Karpas-422 (cell line): ENCODE measurements around the gene FBXL7. TPM values are rescaled to one million over a fixed set of nuclear protein-coding genes. Genes with fewer than 3 reads are reported as not detected.

Source experiments
- DNase-seq: peaks from one replicate; pipeline ENCODE4 v3.0.0-alpha.2; 2015
- H2AFZ ChIP-seq: fragments of 200-600 bp; sonication (generic); 2 replicates; pipeline ENCODE4 v1.6.1; 2014; ENCODE audit warnings: antibody characterized with exemption, low read length, mixed read lengths
- H3K27ac ChIP-seq: fragments of 200-600 bp; sonication (generic); 2 replicates; pipeline ENCODE4 v1.5.1; 2014; ENCODE audit warnings: mild to moderate bottlenecking, low read length, moderate library complexity
- H3K27me3 ChIP-seq: fragments of 200-600 bp; sonication (generic); 2 replicates; pipeline ENCODE4 v1.6.1; 2014; ENCODE audit warnings: low read length, mixed read lengths
- H3K36me3 ChIP-seq: fragments of 200-600 bp; sonication (generic); 2 replicates; pipeline ENCODE4 v1.6.1; 2014; ENCODE audit warnings: low read length, mixed read lengths; ENCODE audit not compliant: insufficient read depth
- H3K4me1 ChIP-seq: fragments of 200-600 bp; sonication (generic); 2 replicates; pipeline ENCODE4 v1.6.1; 2014; ENCODE audit warnings: mild to moderate bottlenecking, low read length, mixed read lengths
- H3K4me2 ChIP-seq: fragments of 200-600 bp; sonication (generic); 2 replicates; pipeline ENCODE4 v1.6.1; 2014; ENCODE audit warnings: low read length, low read depth, mild to moderate bottlenecking; ENCODE audit not compliant: poor library complexity, severe bottlenecking
- H3K4me3 ChIP-seq: fragments of 200-600 bp; sonication (generic); 2 replicates; pipeline ENCODE4 v1.5.1; 2014; ENCODE audit warnings: mild to moderate bottlenecking, antibody characterized with exemption, low read length, mixed read lengths
- H3K79me2 ChIP-seq: fragments of 200-600 bp; sonication (generic); 2 replicates; pipeline ENCODE4 v1.6.1; 2014; ENCODE audit warnings: mild to moderate bottlenecking, low read length, mixed read lengths
- H3K9ac ChIP-seq: fragments of 200-600 bp; sonication (generic); 2 replicates; pipeline ENCODE4 v1.6.0; 2014; ENCODE audit warnings: low read length
- H3K9me2 ChIP-seq: fragments of 200-600 bp; sonication (generic), shearing (Covaris generic); replicated peaks from 2 replicates; pipeline ENCODE4 v1.6.0; 2014; ENCODE audit warnings: mild to moderate bottlenecking, low read length, moderate library complexity; ENCODE audit not compliant: insufficient read depth
- H3K9me3 ChIP-seq: fragments of 300-700, 200-600 bp; sonication (generic); 2 replicates; pipeline ENCODE4 v1.6.1; 2014; ENCODE audit warnings: low read length, mixed read lengths
- H4K20me1 ChIP-seq: fragments of 200-600 bp; sonication (generic); 2 replicates; pipeline ENCODE4 v1.6.1; 2014; ENCODE audit warnings: mild to moderate bottlenecking, antibody characterized with exemption, low read length, low read depth; ENCODE audit not compliant: insufficient read depth
- total RNA-seq: library from RNA; depleted of rRNA; stranded (reverse); fragments of >200 nt; shearing (Covaris generic); gene quantifications from 2 replicates; pipeline ENCODE4 v1.2.3, GENCODE V29; 2014; ENCODE audit warnings: low replicate concordance; rRNA removed

The FBXL7 gene
- total RNA-seq = not detected in 2 replicates

GRCh38 chr5:15499528-15500324 is at the start of gene FBXL7:
FBXL7 (plus strand) TSS chr5:15500180.
- no peak within 1 kb of the TSS for H3K9ac ChIP-seq
- H4K20me1 ChIP-seq = no peaks in the 10 kb centered on the region

GRCh38 chr5:15450473-15450872 is 49.5 kb upstream of the FBXL7 start:
- Histone ChIP-seq H2AFZ (no peak overlapping the region), H3K4me1 (no peaks in the 10 kb centered on the region), H4K20me1 (no peaks in the 10 kb centered on the region), H3K27ac (no peak overlapping the region), H3K4me2 (no peak overlapping the region), H3K36me3 (no peaks in the 10 kb centered on the region), H3K27me3 (no peaks in the 10 kb centered on the region), H3K9ac (no peak overlapping the region), H3K9me3 (peaks cover 17% of the 10 kb centered on the region), H3K9me2 (no peaks in the 10 kb centered on the region), H3K4me3 (no peak overlapping the region), H3K79me2 (no peaks in the 10 kb centered on the region)
- no peak for DNase-seq

More at GRCh38 chr5:15499528-15500324, at the start of gene FBXL7:
- H3K36me3 ChIP-seq = no peaks in the 10 kb centered on the region
- H3K4me1 ChIP-seq = no peaks in the 10 kb centered on the region
- DNase-seq = no peak
- no peak within 1 kb of the TSS for H3K27ac ChIP-seq
- no peak within 1 kb of the TSS for H3K4me3 ChIP-seq
- H2AFZ ChIP-seq = no peak within 1 kb of the TSS
- peaks cover 8% of the 10 kb centered on the region; the same call in 1 of the 2 replicates for H3K9me3 ChIP-seq
- no peaks in the 10 kb centered on the region for H3K27me3 ChIP-seq
- H3K9me2 ChIP-seq = no peaks in the 10 kb centered on the region; the same call in 1 of the 2 replicates
- no peak within 1 kb of the TSS for H3K4me2 ChIP-seq
- H3K79me2 ChIP-seq = no peaks in the 10 kb centered on the region

GRCh38 chr5:15450949-15451348 is 49.0 kb upstream of the FBXL7 start:
- H3K9me3 ChIP-seq = peaks cover 14% of the 10 kb centered on the region
- no peak overlapping the region for H3K27ac ChIP-seq
- no peaks in the 10 kb centered on the region for H3K27me3 ChIP-seq
- H2AFZ ChIP-seq = no peak overlapping the region
- H3K9ac ChIP-seq = no peak overlapping the region
- H4K20me1 ChIP-seq = no peaks in the 10 kb centered on the region
- no peaks in the 10 kb centered on the region for H3K9me2 ChIP-seq
- no peak overlapping the region for H3K4me2 ChIP-seq
- H3K4me3 ChIP-seq = no peak overlapping the region
- no peaks in the 10 kb centered on the region for H3K79me2 ChIP-seq
- no peak for DNase-seq
- no peaks in the 10 kb centered on the region for H3K36me3 ChIP-seq
- H3K4me1 ChIP-seq = no peaks in the 10 kb centered on the region

DNA sequence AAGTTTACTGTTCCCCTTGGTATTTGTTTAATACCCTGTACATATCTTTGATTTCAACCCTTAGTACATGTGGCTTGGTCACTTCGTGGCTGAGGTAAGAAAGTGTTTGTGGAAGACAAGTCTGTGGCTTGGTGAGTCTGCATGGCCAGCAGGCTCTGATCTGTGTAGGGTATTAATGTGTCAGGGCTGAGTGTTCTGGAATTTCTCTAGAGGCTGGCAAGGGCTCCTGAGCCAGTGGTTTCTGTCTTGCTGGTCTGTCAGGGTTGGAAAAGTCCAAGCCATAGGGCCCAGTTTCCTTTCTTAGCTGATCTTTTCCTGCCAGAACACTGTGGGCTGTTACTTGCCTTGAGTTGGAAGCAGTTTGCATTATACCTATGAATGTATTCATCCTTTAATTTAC is 48.0 kb upstream of the FBXL7 start:
- Histone ChIP-seq H3K4me1 (no peaks in the 10 kb centered on the region), H3K4me2 (no peak overlapping the region), H3K9me3 (peaks cover 12% of the 10 kb centered on the region), H3K4me3 (no peak overlapping the region), H2AFZ (no peak overlapping the region), H3K9me2 (no peaks in the 10 kb centered on the region), H3K79me2 (no peaks in the 10 kb centered on the region), H3K9ac (no peak overlapping the region), H3K27me3 (no peaks in the 10 kb centered on the region), H3K27ac (no peak overlapping the region), H4K20me1 (no peaks in the 10 kb centered on the region), H3K36me3 (no peaks in the 10 kb centered on the region)
- no peak for DNase-seq

DNA sequence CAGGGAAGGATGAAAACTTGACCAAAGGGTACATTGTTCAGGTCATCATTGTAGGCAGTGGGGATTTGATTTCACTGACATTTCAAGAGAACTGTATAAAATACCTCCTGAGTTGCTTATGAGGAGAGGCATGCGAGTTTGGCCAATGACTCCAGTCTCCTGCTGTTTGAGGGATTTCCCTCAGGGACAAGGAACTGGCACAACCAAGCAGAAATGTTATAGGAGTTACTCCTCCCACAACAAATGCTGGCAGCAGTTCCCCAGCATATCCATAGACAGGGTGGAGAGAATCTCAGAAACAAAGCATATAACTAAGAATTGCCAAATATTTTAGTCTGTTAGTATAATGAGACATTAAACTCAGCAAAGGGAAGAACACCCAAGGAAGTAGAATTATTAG is 47.2 kb upstream of the FBXL7 start:
- no peak for DNase-seq
- H3K36me3 ChIP-seq = no peaks in the 10 kb centered on the region
- no peaks in the 10 kb centered on the region for H3K4me1 ChIP-seq
- peaks cover 10% of the 10 kb centered on the region for H3K9me3 ChIP-seq
- H3K9ac ChIP-seq = no peak overlapping the region
- H2AFZ ChIP-seq = no peak overlapping the region
- H3K27me3 ChIP-seq = no peaks in the 10 kb centered on the region
- no peaks in the 10 kb centered on the region for H3K79me2 ChIP-seq
- H3K27ac ChIP-seq = no peak overlapping the region
- H3K4me2 ChIP-seq = no peak overlapping the region
- no peak overlapping the region for H3K4me3 ChIP-seq
- no peaks in the 10 kb centered on the region for H3K9me2 ChIP-seq
- no peaks in the 10 kb centered on the region for H4K20me1 ChIP-seq

DNA sequence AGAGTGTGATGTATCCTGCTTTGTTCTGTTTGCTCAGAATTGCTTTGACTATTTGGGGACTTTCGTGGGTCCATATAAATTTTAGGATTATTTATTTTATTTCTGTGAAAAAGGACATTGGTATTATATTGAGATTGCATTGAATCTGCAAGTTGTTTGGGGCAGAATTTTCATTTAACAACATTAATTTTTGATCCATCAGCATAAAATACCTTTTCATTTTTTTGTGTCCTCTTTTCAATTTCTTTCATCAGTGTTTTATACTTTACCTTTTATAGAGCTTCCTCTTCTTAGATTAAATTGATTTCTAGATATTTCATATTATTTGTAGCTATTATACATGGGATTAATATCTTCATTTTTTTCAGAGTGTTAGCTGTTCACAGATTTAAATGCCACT is 40.8 kb upstream of the FBXL7 start:
- Histone ChIP-seq H3K4me3 (no peak overlapping the region), H3K9ac (no peak overlapping the region), H3K4me1 (no peaks in the 10 kb centered on the region), H2AFZ (no peak overlapping the region), H3K9me3 (peaks cover 22% of the 10 kb centered on the region), H3K4me2 (no peak overlapping the region), H3K27ac (no peak overlapping the region), H4K20me1 (no peaks in the 10 kb centered on the region), H3K79me2 (no peaks in the 10 kb centered on the region), H3K36me3 (no peaks in the 10 kb centered on the region), H3K27me3 (no peaks in the 10 kb centered on the region), H3K9me2 (no peaks in the 10 kb centered on the region)
- no peak for DNase-seq

- Histone ChIP-seq H3K27ac (no peak overlapping the region), H4K20me1 (no peaks in the 10 kb centered on the region), H3K36me3 (no peaks in the 10 kb centered on the region), H3K27me3 (no peaks in the 10 kb centered on the region), H3K4me3 (no peak overlapping the region), H3K4me2 (no peak overlapping the region), H3K4me1 (no peaks in the 10 kb centered on the region), H3K79me2 (no peaks in the 10 kb centered on the region), H3K9me3 (peaks cover 29% of the 10 kb centered on the region), H3K9ac (no peak overlapping the region), H3K9me2 (no peaks in the 10 kb centered on the region), H2AFZ (no peak overlapping the region)
- DNase-seq = no peak
Measured at GRCh38 chr5:15463231-15463980, 36.6 kb upstream of the FBXL7 start.

DNA sequence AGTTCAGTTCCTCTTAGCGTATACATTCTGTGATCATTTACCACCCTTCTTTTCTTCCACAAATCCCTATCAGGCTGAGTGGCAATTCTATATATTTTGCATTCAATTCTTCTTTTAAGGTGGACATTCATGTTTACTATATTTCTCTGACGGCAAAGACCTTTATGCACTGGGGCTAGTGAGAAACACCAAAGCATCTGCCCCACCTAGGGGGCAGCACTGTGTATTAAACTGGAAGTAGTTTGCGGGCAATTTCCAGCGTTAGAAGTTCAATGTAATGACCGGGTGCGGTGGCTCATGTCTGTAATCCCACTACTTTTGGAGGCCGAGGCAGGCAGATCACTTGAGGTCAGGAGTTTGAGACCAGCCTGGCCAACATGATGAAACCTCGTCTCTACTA is 27.9 kb upstream of the FBXL7 start:
- no peaks in the 10 kb centered on the region for H3K79me2 ChIP-seq
- H3K9ac ChIP-seq = no peak overlapping the region
- H4K20me1 ChIP-seq = no peaks in the 10 kb centered on the region
- no peak for DNase-seq
- H3K27ac ChIP-seq = no peak overlapping the region
- no peaks in the 10 kb centered on the region for H3K4me1 ChIP-seq
- no peak overlapping the region for H2AFZ ChIP-seq
- H3K4me2 ChIP-seq = no peak overlapping the region
- no peaks in the 10 kb centered on the region for H3K36me3 ChIP-seq
- H3K9me3 ChIP-seq = peaks cover 20% of the 10 kb centered on the region
- H3K9me2 ChIP-seq = no peaks in the 10 kb centered on the region
- H3K27me3 ChIP-seq = no peaks in the 10 kb centered on the region
- no peak overlapping the region for H3K4me3 ChIP-seq
